Amniotic stem cell (primary cell): ENCODE results near the gene CHL1.

Source experiments
- DNase-seq: peaks from one replicate; lab custom pipeline; 2025; lab: John Stamatoyannopoulos, UW

Gene CHL1

GRCh38 chr3:411226-411625 lies 214.7 kb downstream of the CHL1 start:
- no peak for DNase-seq

GRCh38 chr3:414063-414462 lies 217.5 kb downstream of the CHL1 start:
- DNase-seq = no peak

- DNase-seq = no peak
These were observed 221.8 kb downstream of the CHL1 start for GRCh38 chr3:418239-418929.

- DNase-seq = no peak
These were observed 224.0 kb downstream of the CHL1 start for GRCh38 chr3:420584-420983.

GRCh38 chr3:425079-425478 lies 228.5 kb downstream of the CHL1 start:
- no peak for DNase-seq

GRCh38 chr3:426072-426471 lies 229.5 kb downstream of the CHL1 start:
- no peak for DNase-seq

GRCh38 chr3:427128-427527 lies 230.6 kb downstream of the CHL1 start:
- no peak for DNase-seq

- no peak for DNase-seq
These were observed 233.6 kb downstream of the CHL1 start for GRCh38 chr3:430186-430585.

- DNase-seq = no peak
These were observed 238.6 kb downstream of the CHL1 start for GRCh38 chr3:435161-435560.

- no peak for DNase-seq
These were observed 239.5 kb downstream of the CHL1 start for GRCh38 chr3:436053-436452.

GRCh38 chr3:440826-441225 lies 244.3 kb downstream of the CHL1 start:
- no peak for DNase-seq

GRCh38 chr3:445960-446359 lies 249.4 kb downstream of the CHL1 start:
- no peak for DNase-seq

- no peak for DNase-seq
These were observed 251.1 kb downstream of the CHL1 start for GRCh38 chr3:447671-448070.

- no peak for DNase-seq
These were observed 253.1 kb downstream of the CHL1 start for GRCh38 chr3:449711-450110.

- no peak for DNase-seq
These were observed 255.7 kb downstream of the CHL1 start for GRCh38 chr3:452221-452620.

GRCh38 chr3:453106-453505 lies 256.5 kb downstream of the CHL1 start:
- no peak for DNase-seq

- no peak for DNase-seq
These were observed 258.4 kb downstream of the CHL1 start for GRCh38 chr3:454986-455385.

- no peak for DNase-seq
These were observed 261.6 kb downstream of the CHL1 start for GRCh38 chr3:458124-458523.

GRCh38 chr3:458653-459310 lies 262.2 kb downstream of the CHL1 start:
- DNase-seq = no peak
